Activated T-helper 1 cell treated with anti-CD3 and anti-CD28 coated beads, Interleukin-12 subunit alpha, Interleukin-12 subunit beta, Interleukin-2, Interleukin-4 antibody, amounts not matched to agents 30 ng/mL and 10 ng/mL and 1 ng/mL, durations not matched to agents 14 hours and 24 hours and 36 hours (primary cell): ENCODE measurements around the gene SYP. TPM values are rescaled to one million over a fixed set of nuclear protein-coding genes. Genes with fewer than 3 reads are reported as not detected.

Experiments
- DNase-seq: peaks from one replicate; pipeline ENCODE4 v3.0.0; 2021; ENCODE audit warnings: low spot score
- H3K27ac Mint-ChIP-seq: one replicate; pipeline ENCODE4 v1.8.0; 2021; ENCODE audit warnings: mild to moderate bottlenecking, mixed read lengths
- H3K27me3 Mint-ChIP-seq: one replicate; pipeline ENCODE4 v1.8.0; 2022; ENCODE audit warnings: mild to moderate bottlenecking, moderate library complexity, mixed read lengths; ENCODE audit not compliant: insufficient read depth
- H3K36me3 Mint-ChIP-seq: one replicate; pipeline ENCODE4 v1.8.0; 2021; ENCODE audit warnings: low read depth, mixed read lengths
- H3K4me1 Mint-ChIP-seq: one replicate; pipeline ENCODE4 v1.8.0; 2021; ENCODE audit warnings: low read depth, mixed read lengths
- H3K4me3 Mint-ChIP-seq: one replicate; pipeline ENCODE4 v1.8.0; 2021; ENCODE audit warnings: mild to moderate bottlenecking, moderate library complexity, mixed read lengths
- H3K9me3 Mint-ChIP-seq: one replicate; pipeline ENCODE4 v1.8.0; 2021; ENCODE audit warnings: mixed read lengths
- intact Hi-C: fragments of 100-400 bp; cut with micrococcal nuclease; formaldehyde crosslinking; loops from one replicate; pipeline ENCODE4 v1.15.1; 2024
- total RNA-seq: library from RNA; stranded (reverse); gene quantifications from 2 replicates; pipeline ENCODE4 v1.2.3, GENCODE V29; 2022

SYP gene
- total RNA-seq, 1 donor from 2014 or later: 3.3 TPM

DNA sequence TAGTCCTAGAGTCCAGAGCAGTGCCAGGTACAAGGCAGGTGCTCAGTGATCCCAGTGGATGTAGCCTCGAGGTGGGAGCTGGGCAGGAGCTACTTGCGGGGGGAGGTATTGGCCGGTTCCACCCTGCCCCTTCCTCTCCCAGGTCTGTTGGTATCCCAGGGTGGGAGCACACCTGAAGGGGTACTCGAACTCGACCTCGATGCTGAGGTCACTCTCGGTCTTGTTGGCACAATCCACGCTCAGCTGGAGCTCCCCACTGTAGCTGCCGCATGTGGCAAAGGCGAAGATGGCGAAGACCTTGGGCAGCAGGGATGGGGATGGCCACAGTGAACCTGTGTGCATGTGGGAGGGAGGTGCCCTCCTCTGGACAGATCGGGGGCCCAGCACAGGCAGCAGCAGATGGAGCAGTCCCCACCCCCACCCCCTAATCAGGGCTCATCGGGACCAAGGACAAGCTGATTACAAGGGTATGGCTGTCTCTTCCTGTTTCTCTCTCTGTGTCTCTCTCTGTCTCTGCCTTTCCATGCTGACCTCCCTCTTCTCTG lies 2.4 kb downstream of the SYP start:
- Mint-ChIP-seq H3K4me3 (peak overlapping the region; percentile 43), H3K36me3 (no peaks in the 10 kb centered on the region), H3K27ac (no peak overlapping the region), H3K9me3 (no peaks in the 10 kb centered on the region), H3K4me1 (peaks cover 34% of the 10 kb centered on the region), H3K27me3 (peaks cover 5% of the 10 kb centered on the region)
- DNase-seq: no peak
- intact Hi-C loops: no loop called here

- Mint-ChIP-seq H3K9me3 (no peaks in the 10 kb centered on the region), H3K27ac (peak overlapping the region; percentile 75), H3K27me3 (peaks cover 5% of the 10 kb centered on the region), H3K4me3 (peak overlapping the region; percentile 51), H3K4me1 (peaks cover 32% of the 10 kb centered on the region), H3K36me3 (peaks cover 2% of the 10 kb centered on the region)
- no peak for DNase-seq
- intact Hi-C loops: loop anchor here (2.0 to 5.0 kb wide), 2 partner anchors 391 to 683 kb away; partner anchors contain the start of gene HDAC6
These were observed 6.4 kb downstream of the SYP start for GRCh38 chrX:49193542-49193964.

DNA sequence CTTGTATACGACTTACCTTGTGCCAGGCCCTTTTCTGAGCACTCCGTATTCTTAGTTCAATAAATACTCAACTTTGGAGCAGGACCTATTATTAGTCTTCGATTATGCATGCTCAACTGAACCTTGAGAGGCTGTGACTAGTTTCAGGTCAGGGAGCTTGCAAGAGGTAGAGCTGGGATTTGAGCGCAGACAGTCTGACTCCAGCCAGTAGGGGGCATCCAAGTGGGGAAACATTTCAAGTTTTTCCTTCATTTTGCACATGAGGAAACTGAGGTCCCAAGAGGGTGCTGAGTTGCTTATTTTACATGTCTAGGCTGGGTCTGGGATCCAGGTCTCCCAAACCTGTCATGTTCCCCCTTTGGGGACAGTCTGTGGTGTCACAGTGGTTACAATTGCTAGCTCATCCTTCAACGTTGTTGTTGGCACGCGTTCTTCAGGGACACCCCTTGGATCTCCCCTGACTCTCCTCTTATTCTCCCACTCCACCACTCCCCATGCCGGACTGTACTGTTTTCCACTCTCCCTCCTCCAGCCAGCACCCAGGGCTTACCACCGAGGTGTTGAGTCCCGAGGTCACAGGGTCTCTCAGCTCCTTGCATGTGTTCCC lies 7.2 kb downstream of the SYP start:
- peak overlapping the region; percentile 75 for H3K27ac Mint-ChIP-seq
- no peaks in the 10 kb centered on the region for H3K9me3 Mint-ChIP-seq
- H3K27me3 Mint-ChIP-seq: no peaks in the 10 kb centered on the region
- H3K4me3 Mint-ChIP-seq: peak overlapping the region; percentile 51
- peaks cover 24% of the 10 kb centered on the region for H3K4me1 Mint-ChIP-seq
- intact Hi-C loops: loop anchor here (1.0 to 5.0 kb wide), 3 partner anchors 391 to 684 kb away; partner anchors contain the start of gene HDAC6
- DNase-seq: no peak
- H3K36me3 Mint-ChIP-seq: peaks cover 2% of the 10 kb centered on the region

DNA sequence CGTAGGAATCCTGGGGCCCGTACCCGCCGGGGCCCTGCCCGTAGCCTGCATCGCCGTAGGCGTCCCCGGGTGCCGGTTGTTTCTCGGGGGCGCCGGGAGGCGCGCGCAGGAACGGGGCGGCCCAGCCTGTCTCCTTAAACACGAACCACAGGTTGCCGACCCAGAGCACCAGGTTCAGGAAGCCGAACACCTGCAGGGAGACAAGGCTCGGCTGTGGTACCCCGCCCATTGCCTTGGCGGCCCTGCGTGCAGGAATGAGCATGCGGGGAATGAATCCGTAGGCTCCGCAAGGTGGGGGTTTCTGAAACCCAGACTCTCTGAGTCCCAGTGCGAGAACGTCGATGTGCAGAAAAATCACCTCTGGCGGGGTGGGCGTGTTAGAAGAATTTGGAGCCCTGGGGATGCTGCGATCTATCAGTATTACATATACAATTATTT lies 8.4 kb downstream of the SYP start:
- Mint-ChIP-seq H3K9me3 (no peaks in the 10 kb centered on the region), H3K4me3 (peak overlapping the region; percentile 95), H3K27ac (peak overlapping the region; percentile 93), H3K27me3 (no peaks in the 10 kb centered on the region), H3K36me3 (peaks cover 2% of the 10 kb centered on the region), H3K4me1 (peaks cover 24% of the 10 kb centered on the region)
- no peak for DNase-seq
- intact Hi-C loops: loop anchor here (1.0 to 5.0 kb wide), 7 partner anchors 9 to 685 kb away; partner anchors contain the start of genes CCDC22, HDAC6, PPP1R3F and SYP

DNA sequence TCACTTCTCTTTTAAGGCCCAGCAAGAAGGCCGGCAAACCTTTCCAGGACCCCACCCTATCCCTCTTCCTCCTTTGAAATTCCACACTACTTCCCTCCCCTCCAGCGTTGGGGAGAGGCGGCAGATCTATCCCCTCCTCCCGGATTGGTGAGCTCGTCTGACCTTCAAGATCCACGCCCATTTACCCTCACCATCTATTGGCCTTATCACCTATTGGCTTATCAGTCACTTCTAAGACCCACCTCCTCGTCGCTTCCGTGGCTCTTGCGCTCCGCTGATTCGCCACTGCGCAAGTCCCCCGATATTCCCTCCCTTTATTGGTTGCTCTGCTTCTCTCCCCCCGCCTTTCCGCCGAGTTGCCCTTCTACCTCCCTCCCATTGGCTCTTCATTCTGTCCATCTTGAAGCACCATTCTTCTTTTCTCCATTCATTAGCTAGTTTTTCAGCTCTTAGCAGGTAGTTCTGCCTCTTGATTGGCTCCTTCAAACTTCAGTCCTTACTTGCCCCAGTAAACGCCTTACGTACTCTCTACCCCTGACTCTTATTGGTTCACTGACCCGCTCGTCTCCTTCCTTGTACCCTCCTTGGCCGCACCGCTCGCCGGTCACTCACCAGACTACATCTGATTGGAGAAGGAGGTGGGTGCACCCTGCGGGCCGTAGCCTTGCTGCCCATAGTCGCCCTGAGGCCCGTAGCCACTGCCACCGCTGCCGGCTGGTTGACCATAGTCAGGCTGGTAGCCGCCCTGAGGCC lies 9.0 kb downstream of the SYP start:
- Mint-ChIP-seq H3K27me3 (no peaks in the 10 kb centered on the region), H3K9me3 (no peaks in the 10 kb centered on the region), H3K4me3 (peak overlapping the region; percentile 95), H3K4me1 (peaks cover 24% of the 10 kb centered on the region), H3K36me3 (peaks cover 2% of the 10 kb centered on the region), H3K27ac (peak overlapping the region; percentile 93)
- intact Hi-C loops: loop anchor here (1.0 to 5.0 kb wide), 5 partner anchors 9 to 389 kb away; partner anchors contain the start of genes CCDC22, HDAC6, PPP1R3F and SYP
- peak; percentile 82 for DNase-seq

DNA sequence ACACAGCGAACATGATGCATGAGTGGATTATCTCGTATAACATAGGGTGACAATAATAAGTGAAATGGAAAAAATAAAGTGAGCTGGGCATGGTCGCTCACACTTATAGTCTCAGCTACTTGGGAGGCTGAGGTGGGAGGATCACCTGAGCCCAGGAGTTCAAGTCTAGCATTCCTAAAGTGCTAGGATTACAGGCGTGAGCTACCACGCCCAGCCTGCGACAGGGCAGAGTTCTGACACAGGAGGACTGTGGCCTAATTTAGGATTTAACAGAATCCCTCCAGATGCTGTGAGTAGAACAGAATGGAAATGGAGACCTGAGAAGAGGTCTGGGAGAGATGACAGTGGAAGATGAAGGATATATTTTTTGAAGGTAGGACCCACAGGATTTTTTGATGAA lies 10.4 kb downstream of the SYP start:
- no peaks in the 10 kb centered on the region for H3K27me3 Mint-ChIP-seq
- H3K4me1 Mint-ChIP-seq: peaks cover 31% of the 10 kb centered on the region
- peaks cover 2% of the 10 kb centered on the region for H3K36me3 Mint-ChIP-seq
- H3K4me3 Mint-ChIP-seq: peak overlapping the region; percentile 95
- H3K27ac Mint-ChIP-seq: peak overlapping the region; percentile 40
- DNase-seq: no peak
- intact Hi-C loops: loop anchor here (2.0 to 5.0 kb wide), 2 partner anchors 23 to 387 kb away; partner anchors contain the start of gene HDAC6
- H3K9me3 Mint-ChIP-seq: no peaks in the 10 kb centered on the region

DNA sequence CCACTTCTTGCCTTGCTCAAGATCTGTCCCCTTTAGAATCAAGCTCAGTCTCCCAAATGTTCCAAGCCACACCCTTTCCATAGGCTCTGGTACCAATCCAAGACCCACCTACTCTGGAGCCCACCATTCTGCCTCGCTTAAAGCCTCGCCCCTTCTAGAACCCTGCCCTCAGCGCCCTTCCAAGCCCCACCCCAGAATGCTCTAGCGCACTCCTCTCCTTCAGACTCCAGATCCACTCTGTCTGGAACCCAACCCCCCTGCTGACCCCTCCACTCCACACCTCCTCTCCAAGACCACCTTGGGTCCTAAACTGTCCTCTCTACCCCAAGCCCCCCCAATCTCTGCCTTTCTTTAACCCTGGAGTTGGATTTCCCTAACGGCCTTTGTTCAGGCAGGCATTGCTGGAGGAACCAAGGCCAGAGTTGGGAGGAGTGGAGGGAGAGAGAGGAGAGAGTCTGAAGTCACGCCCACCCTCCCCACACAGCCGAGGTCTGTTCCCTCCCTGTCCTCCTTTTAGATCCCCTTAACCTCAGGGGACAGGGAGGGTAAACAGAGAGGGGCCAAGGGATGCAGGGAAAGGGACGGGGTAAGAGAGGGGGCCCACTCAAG lies 11.4 kb downstream of the SYP start:
- Mint-ChIP-seq H3K27ac (no peak overlapping the region), H3K4me3 (peak overlapping the region; percentile 5), H3K4me1 (peaks cover 26% of the 10 kb centered on the region), H3K36me3 (peaks cover 2% of the 10 kb centered on the region), H3K9me3 (no peaks in the 10 kb centered on the region), H3K27me3 (no peaks in the 10 kb centered on the region)
- intact Hi-C loops: no loop called here
- DNase-seq: no peak

DNA sequence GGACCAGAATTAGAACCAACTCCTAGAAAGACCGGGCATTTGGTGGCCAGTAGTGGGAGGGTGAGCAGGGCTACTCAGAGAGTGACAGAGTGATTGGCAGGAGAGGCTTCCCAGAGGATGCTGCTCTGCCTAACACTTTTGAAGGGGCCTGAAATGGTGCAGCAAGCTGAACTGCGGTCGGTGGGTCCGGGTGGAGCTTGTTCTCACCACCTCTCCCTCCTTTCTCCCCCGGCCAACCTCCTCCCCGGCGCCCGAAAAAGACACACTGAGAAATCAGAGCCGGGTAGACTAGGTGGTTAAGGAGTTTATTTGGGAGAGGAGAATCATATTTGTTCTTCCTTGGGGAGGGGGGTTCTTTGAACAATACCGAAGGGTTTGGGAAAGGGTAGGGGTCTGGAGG lies 12.5 kb downstream of the SYP start:
- H3K27me3 Mint-ChIP-seq: no peaks in the 10 kb centered on the region
- H3K4me1 Mint-ChIP-seq: peaks cover 16% of the 10 kb centered on the region
- intact Hi-C loops: no loop called here
- H3K36me3 Mint-ChIP-seq: peaks cover 3% of the 10 kb centered on the region
- no peaks in the 10 kb centered on the region for H3K9me3 Mint-ChIP-seq
- H3K4me3 Mint-ChIP-seq: peak overlapping the region; percentile 37
- no peak for DNase-seq
- peak overlapping the region; percentile 34 for H3K27ac Mint-ChIP-seq

DNA sequence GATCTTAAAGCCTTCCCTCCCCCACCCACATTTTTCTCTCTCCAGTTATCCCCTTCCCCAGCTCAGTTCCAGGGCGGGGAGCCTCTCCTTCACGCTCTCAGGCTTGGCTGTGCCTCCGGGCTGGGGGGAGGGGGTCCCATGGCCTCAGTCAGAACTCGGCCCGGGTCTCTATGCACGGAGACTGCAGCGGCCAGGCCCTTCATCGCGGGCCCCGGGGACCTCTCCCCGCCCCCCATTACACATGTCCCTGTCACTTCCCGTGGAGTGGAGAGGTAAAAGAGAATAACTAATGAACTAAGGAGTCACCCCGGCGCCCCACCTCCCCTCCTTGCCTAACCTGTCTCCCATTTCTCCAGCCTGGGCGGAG lies 13.0 kb downstream of the SYP start:
- Mint-ChIP-seq H3K27me3 (no peaks in the 10 kb centered on the region), H3K36me3 (peaks cover 7% of the 10 kb centered on the region), H3K4me3 (peak overlapping the region; percentile 84), H3K9me3 (no peaks in the 10 kb centered on the region), H3K27ac (peak overlapping the region; percentile 34), H3K4me1 (peaks cover 15% of the 10 kb centered on the region)
- intact Hi-C loops: no loop called here
- DNase-seq: no peak

GRCh38 chrX:49186125-49187027 lies 13.6 kb downstream of the SYP start, which contains the start of gene PRICKLE3:
Gene PRICKLE3 (minus strand): TSS chrX:49186373. CDS start chrX:49186297, 76 bp downstream.
- Mint-ChIP-seq H3K36me3 (peaks cover 7% of the 10 kb centered on the region), H3K9me3 (no peaks in the 10 kb centered on the region), H3K4me3 (peak within 1 kb of the TSS; percentile 84), H3K27ac (peak within 1 kb of the TSS; percentile 82), H3K4me1 (peaks cover 15% of the 10 kb centered on the region), H3K27me3 (no peaks in the 10 kb centered on the region)
- intact Hi-C loops: no loop called here
- peak; percentile 67 for DNase-seq

GRCh38 chrX:49184294-49185281 lies 15.4 kb downstream of the SYP start:
- DNase-seq: no peak
- peak overlapping the region; percentile 75 for H3K27ac Mint-ChIP-seq
- no peaks in the 10 kb centered on the region for H3K27me3 Mint-ChIP-seq
- peaks cover 13% of the 10 kb centered on the region for H3K4me1 Mint-ChIP-seq
- H3K4me3 Mint-ChIP-seq: peak overlapping the region; percentile 84
- H3K9me3 Mint-ChIP-seq: no peaks in the 10 kb centered on the region
- intact Hi-C loops: loop anchor here (1.0 kb wide), 1 partner anchor 12 kb away; no protein-coding TSS in a partner anchor
- peaks cover 17% of the 10 kb centered on the region for H3K36me3 Mint-ChIP-seq
